Esophagus squamous epithelium (tissue), 5 donors: ENCODE data around the gene FLYWCH1. TPM values are rescaled to one million over a fixed set of nuclear protein-coding genes. Genes with fewer than 3 reads are reported as not detected.
A peak's percentile ranks its signal among the peaks of the same experiment; 100 is the strongest.

Experiments
- DNase-seq: peaks from one replicate; lab custom pipeline; 2025; lab: John Stamatoyannopoulos, UW
- H3K27ac ChIP-seq, 4 donors: fragments of 200-600 bp; sonication (generic); one replicate each; pipeline ENCODE4 v1.5.1; 2016 to 2019; ENCODE audit warnings: mild to moderate bottlenecking in 1 of 4
- H3K27me3 ChIP-seq, 4 donors: fragments of 200-600 bp; sonication (generic); 1 replicate in 3 of 4; 2 replicates in 1 of 4; pipeline versions ENCODE4 v1.5.1 to v1.6.0; 2017 to 2021; ENCODE audit warnings: antibody characterized with exemption in 1 of 4
- H3K36me3 ChIP-seq, 3 donors: fragments of 200-600 bp; sonication (generic); one replicate each; pipeline ENCODE4 v1.5.1; 2016 to 2019
- H3K4me1 ChIP-seq, 3 donors: fragments of 200-600 bp; sonication (generic); one replicate each; pipeline ENCODE4 v1.5.1; 2017 to 2019
- H3K4me3 ChIP-seq, 4 donors: fragments of 200-600 bp; sonication (generic); 1 replicate in 3 of 4; 2 replicates in 1 of 4; pipeline ENCODE4 v1.5.1; 2016 to 2019; ENCODE audit warnings: mild to moderate bottlenecking in 2 of 4, moderate library complexity in 1 of 4
- H3K9me3 ChIP-seq, 3 donors: fragments of 200-600 bp; sonication (generic); one replicate each; pipeline ENCODE4 v1.5.1; 2016 to 2019
- POLR2A ChIP-seq, 4 donors: fragments of 450-650 bp; IDR thresholded peaks; one replicate each; pipeline ENCODE4 v1.6.1; 2017; ENCODE audit warnings: antibody characterized with exemption in 4 of 4, mild to moderate bottlenecking in 4 of 4, moderate library complexity in 3 of 4
- WGBS, 2 donors: methylation state at CpG; one replicate each; pipeline ENCODE4 v1.1.5; 2018; 5-methylcytosine and 5-hydroxymethylcytosine counted together
- intact Hi-C: fragments of 100-400 bp; cut with DNase I; formaldehyde crosslinking; loops from one replicate; pipeline ENCODE4 v1.15.0; 2022
- total RNA-seq, 4 donors: library from RNA; depleted of rRNA; stranded (reverse); fragments of >200 nt; gene quantifications; one replicate each; pipeline ENCODE4 v1.1.0, GENCODE V29; 2016
- TF ChIP-seq, protein P1 (sequence below), 6 experiments: fragments of 450-650 bp in 4 of 6; fragments of 200-600 bp in 2 of 6; sonication (generic) in 2 of 6; IDR thresholded peaks; one replicate each; pipeline ENCODE4 v1.5.1; 2016 to 2019; ENCODE audit warnings: antibody characterized with exemption in 6 of 6, mild to moderate bottlenecking in 4 of 6, moderate library complexity in 4 of 6
- donor health status: DM: yes; HTN: yes; CAD: no.

Gene FLYWCH1
- total RNA-seq, 4 donors from 2014 or later, result 25.4 to 52.1 (median 27.1) TPM

GRCh38 chr16:2963074-2963722, 51.5 kb downstream of the FLYWCH1 start:
- TF ChIP-seq, protein P1, sequence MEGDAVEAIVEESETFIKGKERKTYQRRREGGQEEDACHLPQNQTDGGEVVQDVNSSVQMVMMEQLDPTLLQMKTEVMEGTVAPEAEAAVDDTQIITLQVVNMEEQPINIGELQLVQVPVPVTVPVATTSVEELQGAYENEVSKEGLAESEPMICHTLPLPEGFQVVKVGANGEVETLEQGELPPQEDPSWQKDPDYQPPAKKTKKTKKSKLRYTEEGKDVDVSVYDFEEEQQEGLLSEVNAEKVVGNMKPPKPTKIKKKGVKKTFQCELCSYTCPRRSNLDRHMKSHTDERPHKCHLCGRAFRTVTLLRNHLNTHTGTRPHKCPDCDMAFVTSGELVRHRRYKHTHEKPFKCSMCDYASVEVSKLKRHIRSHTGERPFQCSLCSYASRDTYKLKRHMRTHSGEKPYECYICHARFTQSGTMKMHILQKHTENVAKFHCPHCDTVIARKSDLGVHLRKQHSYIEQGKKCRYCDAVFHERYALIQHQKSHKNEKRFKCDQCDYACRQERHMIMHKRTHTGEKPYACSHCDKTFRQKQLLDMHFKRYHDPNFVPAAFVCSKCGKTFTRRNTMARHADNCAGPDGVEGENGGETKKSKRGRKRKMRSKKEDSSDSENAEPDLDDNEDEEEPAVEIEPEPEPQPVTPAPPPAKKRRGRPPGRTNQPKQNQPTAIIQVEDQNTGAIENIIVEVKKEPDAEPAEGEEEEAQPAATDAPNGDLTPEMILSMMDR (IDR thresholded peaks at IDR 0.05), result no peak
- TF ChIP-seq POLR2A (IDR thresholded peaks at IDR 0.05), result no peak
- Histone ChIP-seq H3K36me3 (no peaks in the 10 kb centered on the region), H3K4me3 (peak overlapping the region; percentile 17 to 65 (median 33)), H3K4me1 (peaks cover 32 to 77% (median 39%) of the 10 kb centered on the region in 3 donors), H3K9me3 (no peaks in the 10 kb centered on the region), H3K27ac (no peak overlapping the region), H3K27me3 (peaks cover 18 to 99% (median 47%) of the 10 kb centered on the region in 4 donors)
- no peak for DNase-seq
- WGBS, 2 donors, result 0% methylated on average over 2 of the region's 40 CpGs; no CpG with 5 or more reads in 1 of the 2 donors
- intact Hi-C loops, result no loop called here

GRCh38 chr16:2963723-2964474, 52.2 kb downstream of the FLYWCH1 start, which contains the start of gene KREMEN2:
Gene KREMEN2, plus strand, starts transcription at chr16:2964275. Its CDS starts 246 bp downstream, at chr16:2964521.
- 0% methylated on average over 10 of the region's 60 CpGs; no CpG with 5 or more reads in 1 of the 2 donors for WGBS, 2 donors
- Histone ChIP-seq H3K27me3 (peaks cover 18 to 98% (median 47%) of the 10 kb centered on the region in 4 donors), H3K4me1 (peaks cover 39 to 81% (median 46%) of the 10 kb centered on the region in 3 donors), H3K4me3 (peak within 1 kb of the TSS; percentile 20 to 65 (median 33)), H3K9me3 (no peaks in the 10 kb centered on the region), H3K36me3 (no peaks in the 10 kb centered on the region), H3K27ac (no peak within 1 kb of the TSS)
- TF ChIP-seq, protein P1 (IDR thresholded peaks at IDR 0.05), result no peak
- TF ChIP-seq POLR2A (IDR thresholded peaks at IDR 0.05), result no peak
- no peak for DNase-seq
- intact Hi-C loops, result no loop called here

GRCh38 chr16:2964475-2965336, 53.0 kb downstream of the FLYWCH1 start:
- WGBS, 2 donors, result 0% methylated on average over 6 of the region's 68 CpGs; no CpG with 5 or more reads in 1 of the 2 donors
- intact Hi-C loops, result no loop called here
- DNase-seq, result no peak
- H3K36me3 ChIP-seq, result no peaks in the 10 kb centered on the region
- no peaks in the 10 kb centered on the region for H3K9me3 ChIP-seq
- H3K27me3 ChIP-seq, result peaks cover 18 to 90% (median 47%) of the 10 kb centered on the region in 4 donors
- peak overlapping the region; percentile 20 to 65 (median 33) for H3K4me3 ChIP-seq
- TF ChIP-seq, protein P1 (IDR thresholded peaks at IDR 0.05), result no peak
- TF ChIP-seq POLR2A (IDR thresholded peaks at IDR 0.05), result no peak
- no peak overlapping the region for H3K27ac ChIP-seq
- peaks cover 42 to 83% (median 50%) of the 10 kb centered on the region in 3 donors for H3K4me1 ChIP-seq

- no peak for DNase-seq
- Histone ChIP-seq H3K9me3 (no peaks in the 10 kb centered on the region), H3K36me3 (no peaks in the 10 kb centered on the region), H3K27ac (no peak overlapping the region), H3K4me3 (peak overlapping the region in 2 of 4 donors; percentile 27 to 53), H3K27me3 (peaks cover 18 to 74% (median 47%) of the 10 kb centered on the region in 4 donors), H3K4me1 (peaks cover 49 to 99% (median 64%) of the 10 kb centered on the region in 3 donors)
- intact Hi-C loops, result no loop called here
- no peak for TF ChIP-seq POLR2A (IDR thresholded peaks at IDR 0.05)
- TF ChIP-seq, protein P1 (IDR thresholded peaks at IDR 0.05), result no peak
- WGBS, 2 donors, result 53 to 73% methylated on average over 4 to 6 of the region's 39 CpGs
These were observed 54.5 kb downstream of the FLYWCH1 start for GRCh38 chr16:2966043-2966807.
